Measurements from ENCODE around the gene NEGR1. TPM values are rescaled to one million over a fixed set of nuclear protein-coding genes. Genes with fewer than 3 reads are reported as not detected.

Gene NEGR1
- total RNA-seq, 2 experiments from 2014 or later: not detected

- intact Hi-C loops (cut with micrococcal nuclease; ENCODE audit: unreplicated experiment): no loop called here
- CTCF ChIA-PET (ENCODE audit: unreplicated experiment): no interaction called here
Measured at GRCh38 chr1:72182859-72183258, 99.5 kb downstream of the NEGR1 start.

GRCh38 chr1:72178266-72178665 is 104.1 kb downstream of the NEGR1 start:
- H3K9me3 ChIP-seq (ENCODE audit: low read length): no peaks in the 10 kb centered on the region
- no peaks in the 10 kb centered on the region for H3K36me3 ChIP-seq (ENCODE audit: insufficient read depth, low read length)
- TF ChIP-seq, protein P1, sequence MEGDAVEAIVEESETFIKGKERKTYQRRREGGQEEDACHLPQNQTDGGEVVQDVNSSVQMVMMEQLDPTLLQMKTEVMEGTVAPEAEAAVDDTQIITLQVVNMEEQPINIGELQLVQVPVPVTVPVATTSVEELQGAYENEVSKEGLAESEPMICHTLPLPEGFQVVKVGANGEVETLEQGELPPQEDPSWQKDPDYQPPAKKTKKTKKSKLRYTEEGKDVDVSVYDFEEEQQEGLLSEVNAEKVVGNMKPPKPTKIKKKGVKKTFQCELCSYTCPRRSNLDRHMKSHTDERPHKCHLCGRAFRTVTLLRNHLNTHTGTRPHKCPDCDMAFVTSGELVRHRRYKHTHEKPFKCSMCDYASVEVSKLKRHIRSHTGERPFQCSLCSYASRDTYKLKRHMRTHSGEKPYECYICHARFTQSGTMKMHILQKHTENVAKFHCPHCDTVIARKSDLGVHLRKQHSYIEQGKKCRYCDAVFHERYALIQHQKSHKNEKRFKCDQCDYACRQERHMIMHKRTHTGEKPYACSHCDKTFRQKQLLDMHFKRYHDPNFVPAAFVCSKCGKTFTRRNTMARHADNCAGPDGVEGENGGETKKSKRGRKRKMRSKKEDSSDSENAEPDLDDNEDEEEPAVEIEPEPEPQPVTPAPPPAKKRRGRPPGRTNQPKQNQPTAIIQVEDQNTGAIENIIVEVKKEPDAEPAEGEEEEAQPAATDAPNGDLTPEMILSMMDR (conservative IDR thresholded peaks at IDR 0.05; ENCODE audit: low read length): no peak
- TF ChIP-seq EZH2phosphoT487 (IDR thresholded peaks at IDR 0.05; ENCODE audit: borderline replicate concordance, low read depth, low read length): no peak
- H3K4me1 ChIP-seq (ENCODE audit: insufficient read depth, low read length, poor library complexity, severe bottlenecking): no peaks in the 10 kb centered on the region
- H2AFZ ChIP-seq (ENCODE audit: low read length): no peak overlapping the region
- no peaks in the 10 kb centered on the region for H3K9me2 ChIP-seq (ENCODE audit: insufficient read depth, low read length)
- H3K4me2 ChIP-seq (ENCODE audit: low read length): no peak overlapping the region
- H3K79me2 ChIP-seq (ENCODE audit: insufficient read depth, low read depth, low read length): no peaks in the 10 kb centered on the region
- no peak overlapping the region for H3K27ac ChIP-seq (ENCODE audit: low read depth, low read length, poor library complexity, severe bottlenecking)
- BruUV-seq (replicated peaks): no TSS peak
- intact Hi-C loops (cut with micrococcal nuclease; ENCODE audit: unreplicated experiment): no loop called here
- POLR2A ChIA-PET: interaction anchor here (0.6 kb wide), 1 partner anchor 17 kb away, joined by 3 read pairs; no protein-coding TSS in a partner anchor
- no peak overlapping the region for H3K4me3 ChIP-seq (ENCODE audit: low read depth, low read length, poor library complexity, severe bottlenecking)
- no peak for DNase-seq (ENCODE audit: low spot score)
- CTCF ChIA-PET (ENCODE audit: unreplicated experiment): no interaction called here
- H4K20me1 ChIP-seq (ENCODE audit: insufficient read depth, low read length): no peaks in the 10 kb centered on the region

More at GRCh38 chr1:72182859-72183258, 99.5 kb downstream of the NEGR1 start:
- Histone ChIP-seq H3K9me2 (ENCODE audit: insufficient read depth, low read length) (no peaks in the 10 kb centered on the region), H3K4me1 (ENCODE audit: insufficient read depth, low read length, poor library complexity, severe bottlenecking) (no peaks in the 10 kb centered on the region), H3K79me2 (ENCODE audit: insufficient read depth, low read depth, low read length) (no peaks in the 10 kb centered on the region), H3K4me2 (ENCODE audit: low read length) (no peak overlapping the region), H3K9me3 (ENCODE audit: low read length) (no peaks in the 10 kb centered on the region), H3K36me3 (ENCODE audit: insufficient read depth, low read length) (no peaks in the 10 kb centered on the region), H2AFZ (ENCODE audit: low read length) (no peak overlapping the region), H4K20me1 (ENCODE audit: insufficient read depth, low read length) (no peaks in the 10 kb centered on the region), H3K4me3 (ENCODE audit: low read depth, low read length, poor library complexity, severe bottlenecking) (no peak overlapping the region), H3K27ac (ENCODE audit: low read depth, low read length, poor library complexity, severe bottlenecking) (no peak overlapping the region)
- TF ChIP-seq, protein P1 (conservative IDR thresholded peaks at IDR 0.05; ENCODE audit: low read length): no peak
- TF ChIP-seq EZH2phosphoT487 (IDR thresholded peaks at IDR 0.05; ENCODE audit: borderline replicate concordance, low read depth, low read length): no peak
- POLR2A ChIA-PET: no interaction called here
- no peak for DNase-seq (ENCODE audit: low spot score)
- BruUV-seq (replicated peaks): no TSS peak

DNA sequence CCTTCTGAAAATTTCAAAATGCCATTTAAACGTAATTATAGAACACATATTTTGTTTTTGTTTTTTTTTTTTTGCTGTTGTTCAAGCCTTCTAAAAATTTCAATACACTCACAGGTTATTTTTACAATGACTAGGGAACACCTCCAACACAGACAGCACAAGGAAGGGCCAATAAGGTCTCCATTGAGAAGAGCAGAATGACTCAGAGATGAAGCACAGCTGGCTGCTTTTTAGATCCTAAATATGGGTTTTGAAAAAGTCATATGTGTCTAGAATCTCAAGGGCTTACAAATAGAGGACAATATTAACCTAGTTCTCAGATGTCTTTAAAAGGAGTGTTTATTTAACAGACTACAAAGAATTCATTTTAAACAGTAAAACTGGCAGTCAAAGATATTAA is 104.6 kb downstream of the NEGR1 start:
- Histone ChIP-seq H2AFZ (ENCODE audit: low read length) (no peak overlapping the region), H3K4me1 (ENCODE audit: insufficient read depth, low read length, poor library complexity, severe bottlenecking) (no peaks in the 10 kb centered on the region), H3K4me3 (ENCODE audit: low read depth, low read length, poor library complexity, severe bottlenecking) (no peak overlapping the region), H3K9me2 (ENCODE audit: insufficient read depth, low read length) (no peaks in the 10 kb centered on the region), H4K20me1 (ENCODE audit: insufficient read depth, low read length) (no peaks in the 10 kb centered on the region), H3K79me2 (ENCODE audit: insufficient read depth, low read depth, low read length) (no peaks in the 10 kb centered on the region), H3K9me3 (ENCODE audit: low read length) (no peaks in the 10 kb centered on the region), H3K4me2 (ENCODE audit: low read length) (no peak overlapping the region), H3K27ac (ENCODE audit: low read depth, low read length, poor library complexity, severe bottlenecking) (no peak overlapping the region), H3K36me3 (ENCODE audit: insufficient read depth, low read length) (no peaks in the 10 kb centered on the region)
- intact Hi-C loops (cut with micrococcal nuclease; ENCODE audit: unreplicated experiment): no loop called here
- TF ChIP-seq EZH2phosphoT487 (IDR thresholded peaks at IDR 0.05; ENCODE audit: borderline replicate concordance, low read depth, low read length): no peak
- TF ChIP-seq, protein P1 (conservative IDR thresholded peaks at IDR 0.05; ENCODE audit: low read length): no peak
- ChIA-PET CTCF (ENCODE audit: unreplicated experiment) (no interaction called here), POLR2A (no interaction called here)
- no peak for DNase-seq (ENCODE audit: low spot score)
- no TSS peak for BruUV-seq (replicated peaks)

Measured in OCI-LY7 (cell line).